ENCODE results near the gene AIPL1. TPM values are rescaled to one million over a fixed set of nuclear protein-coding genes. Genes with fewer than 3 reads are reported as not detected.
A peak's percentile ranks its signal among the peaks of the same experiment; 100 is the strongest.

Gene AIPL1
- total and polyA plus RNA-seq, 2 experiments from 2014 or later = not detected

GRCh38 chr17:6435968-6436367 is 1.0 kb upstream of the AIPL1 start:
- Histone ChIP-seq H3K4me3 (no peak overlapping the region), H3K4me1 (ENCODE audit: low read depth) (no peaks in the 10 kb centered on the region)
- TF ChIP-seq CTCF (IDR thresholded peaks at IDR 0.05; ENCODE audit: low read depth, low read length) = peak; percentile 79

GRCh38 chr17:6430769-6431168 is 4.2 kb downstream of the AIPL1 start:
- TF ChIP-seq CTCF (IDR thresholded peaks at IDR 0.05; ENCODE audit: low read depth, low read length) = peak; percentile 36
- Histone ChIP-seq H3K4me1 (ENCODE audit: low read depth) (no peaks in the 10 kb centered on the region), H3K9me3 (ENCODE audit: low read depth) (no peaks in the 10 kb centered on the region), H3K27me3 (no peaks in the 10 kb centered on the region), H3K4me3 (no peak overlapping the region), H3K36me3 (no peaks in the 10 kb centered on the region), H3K27ac (no peak overlapping the region)
- no peak for DNase-seq (ENCODE audit: low read depth in 1 of 2, low spot score in 1 of 2)

More at GRCh38 chr17:6435968-6436367, 1.0 kb upstream of the AIPL1 start:
- H3K27me3 ChIP-seq = peaks cover 9% of the 10 kb centered on the region
- H3K9me3 ChIP-seq (ENCODE audit: low read depth) = no peaks in the 10 kb centered on the region
- H3K36me3 ChIP-seq = no peaks in the 10 kb centered on the region
- H3K27ac ChIP-seq = no peak overlapping the region
- peak; percentile 77 to 81 for DNase-seq (ENCODE audit: low read depth in 1 of 2, low spot score in 1 of 2)

- H3K9me3 ChIP-seq (ENCODE audit: low read depth) = no peaks in the 10 kb centered on the region
- no peak overlapping the region for H3K4me3 ChIP-seq
- H3K27ac ChIP-seq = no peak overlapping the region
- no peak for DNase-seq (ENCODE audit: low read depth in 1 of 2, low spot score in 1 of 2)
- H3K36me3 ChIP-seq = no peaks in the 10 kb centered on the region
- TF ChIP-seq CTCF (IDR thresholded peaks at IDR 0.05; ENCODE audit: low read depth, low read length) = no peak
- H3K27me3 ChIP-seq = no peaks in the 10 kb centered on the region
- no peaks in the 10 kb centered on the region for H3K4me1 ChIP-seq (ENCODE audit: low read depth)
These were observed 5.7 kb downstream of the AIPL1 start for GRCh38 chr17:6429266-6429665.

GRCh38 chr17:6428207-6428965 is 6.5 kb downstream of the AIPL1 start:
- no peaks in the 10 kb centered on the region for H3K9me3 ChIP-seq (ENCODE audit: low read depth)
- H3K36me3 ChIP-seq = no peaks in the 10 kb centered on the region
- no peak for TF ChIP-seq CTCF (IDR thresholded peaks at IDR 0.05; ENCODE audit: low read depth, low read length)
- H3K4me1 ChIP-seq (ENCODE audit: low read depth) = no peaks in the 10 kb centered on the region
- H3K27ac ChIP-seq = no peak overlapping the region
- H3K27me3 ChIP-seq = no peaks in the 10 kb centered on the region
- H3K4me3 ChIP-seq = no peak overlapping the region
- no peak for DNase-seq (ENCODE audit: low read depth in 1 of 2, low spot score in 1 of 2)

GRCh38 chr17:6427279-6427781 is 7.6 kb downstream of the AIPL1 start:
- no peak for TF ChIP-seq CTCF (IDR thresholded peaks at IDR 0.05; ENCODE audit: low read depth, low read length)
- Histone ChIP-seq H3K27ac (no peak overlapping the region), H3K4me1 (ENCODE audit: low read depth) (no peaks in the 10 kb centered on the region), H3K4me3 (no peak overlapping the region), H3K36me3 (no peaks in the 10 kb centered on the region), H3K9me3 (ENCODE audit: low read depth) (no peaks in the 10 kb centered on the region), H3K27me3 (no peaks in the 10 kb centered on the region)
- DNase-seq (ENCODE audit: low read depth in 1 of 2, low spot score in 1 of 2) = peak in 1 of 2 donors; percentile 41

All from cardiac muscle cell (in vitro differentiated cells and primary cell).